NCI-H526 (cell line): ENCODE results near the gene GALNT18.

ENCODE experiments used
- DNase-seq, 2 experiments: peaks; one replicate each; lab custom pipeline; 2025; lab: John Stamatoyannopoulos, UW

The GALNT18 gene

GRCh38 chr11:11621573-11622339 is at the start of gene GALNT18:
Gene GALNT18, minus strand, starts transcription at chr11:11622005.
- DNase-seq = peak; percentile 84 to 99

- no peak for DNase-seq
These were observed 48.8 kb upstream of the GALNT18 start for GRCh38 chr11:11670574-11670973.

DNA sequence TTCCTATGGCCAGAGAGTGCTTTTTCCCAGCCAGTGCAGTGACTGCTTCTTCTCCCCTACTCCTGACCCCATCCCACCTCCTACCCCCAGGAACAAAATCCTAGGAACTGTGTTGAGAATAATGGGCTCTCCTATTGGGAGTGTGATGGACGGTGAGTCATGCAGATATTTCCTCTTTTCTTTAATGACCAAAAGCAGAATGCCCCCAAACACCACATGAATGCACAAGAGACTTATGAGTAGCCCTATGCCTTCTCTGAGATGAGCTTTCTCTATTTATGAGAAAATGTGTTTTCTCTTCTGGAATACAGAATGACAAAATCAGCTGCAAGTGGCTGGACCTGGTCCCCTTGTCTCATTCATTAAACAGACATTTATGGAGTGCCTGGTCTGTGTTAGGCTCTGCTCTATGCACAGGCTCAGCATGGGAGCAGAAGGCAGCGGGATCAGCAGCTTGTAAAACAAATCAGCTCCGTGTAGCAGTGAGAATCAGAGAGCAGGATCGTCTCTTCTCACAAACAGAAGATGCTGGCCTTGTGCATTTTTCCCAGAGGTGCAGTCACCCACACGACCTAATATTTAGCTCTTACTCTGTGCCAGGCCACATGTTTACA is 47.5 kb upstream of the GALNT18 start:
- DNase-seq = no peak

- no peak for DNase-seq
These were observed 47.0 kb upstream of the GALNT18 start for GRCh38 chr11:11668781-11669180.

DNA sequence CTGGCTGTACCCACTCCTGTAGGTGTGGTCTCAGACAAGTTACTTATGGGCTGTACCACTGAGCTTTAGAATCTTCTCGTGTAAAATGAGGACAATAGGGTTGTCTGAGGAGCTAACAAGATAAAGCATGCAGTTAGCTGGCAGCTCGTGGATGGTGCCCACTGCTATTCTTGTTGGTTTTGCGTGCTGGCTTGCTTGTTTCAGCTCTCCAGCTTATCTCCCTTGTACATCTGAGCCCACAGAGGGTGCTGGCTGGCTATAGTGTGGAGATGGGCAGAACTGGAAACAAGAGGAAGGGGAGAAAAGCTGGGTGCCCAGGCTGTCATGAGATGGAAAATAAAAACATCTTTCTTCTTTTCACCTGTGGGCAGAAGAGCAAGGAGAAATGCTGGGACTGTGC is 46.5 kb upstream of the GALNT18 start:
- no peak for DNase-seq

DNA sequence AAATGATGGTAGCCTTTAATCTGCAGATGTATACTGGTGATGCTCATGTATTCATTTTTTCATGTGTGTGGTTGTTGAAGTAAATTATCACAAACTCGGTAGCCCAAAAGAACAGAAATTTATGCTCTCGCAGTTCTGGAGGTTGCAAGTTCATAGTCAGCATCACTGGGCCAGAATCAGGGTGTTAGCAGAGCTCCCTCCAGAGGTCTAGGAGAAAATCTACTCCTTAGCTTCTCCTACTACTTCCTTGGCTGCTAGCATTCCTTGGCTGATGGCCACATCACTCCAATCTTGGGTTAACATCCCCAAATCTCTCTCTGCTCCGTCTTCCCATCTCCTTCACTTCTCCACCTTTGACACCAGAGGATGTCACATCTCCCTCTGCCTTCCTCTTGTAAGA is 45.3 kb upstream of the GALNT18 start:
- peak in 1 of 2 experiments; percentile 23 for DNase-seq

GRCh38 chr11:11665407-11665806 is 43.6 kb upstream of the GALNT18 start:
- DNase-seq = no peak

GRCh38 chr11:11663907-11664306 is 42.1 kb upstream of the GALNT18 start:
- no peak for DNase-seq

DNA sequence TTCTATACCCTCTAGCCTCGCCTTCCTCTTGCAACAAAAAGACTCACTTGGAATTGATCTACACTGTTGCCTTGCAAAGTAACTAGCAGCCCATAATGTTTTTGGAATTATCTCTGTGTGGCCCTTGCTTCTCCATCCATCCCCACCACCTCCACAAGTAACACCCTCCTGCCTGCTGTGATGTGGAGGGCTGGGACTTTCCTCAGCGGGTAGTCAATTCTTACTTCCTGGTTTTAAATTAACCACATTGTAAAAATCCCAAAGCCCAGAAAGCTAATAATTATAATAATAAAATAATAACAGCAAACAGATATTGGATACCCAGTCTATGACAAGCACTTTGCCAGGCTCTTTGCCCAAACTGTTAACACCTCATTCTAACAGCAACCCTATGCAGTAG is 40.8 kb upstream of the GALNT18 start:
- DNase-seq = no peak

DNA sequence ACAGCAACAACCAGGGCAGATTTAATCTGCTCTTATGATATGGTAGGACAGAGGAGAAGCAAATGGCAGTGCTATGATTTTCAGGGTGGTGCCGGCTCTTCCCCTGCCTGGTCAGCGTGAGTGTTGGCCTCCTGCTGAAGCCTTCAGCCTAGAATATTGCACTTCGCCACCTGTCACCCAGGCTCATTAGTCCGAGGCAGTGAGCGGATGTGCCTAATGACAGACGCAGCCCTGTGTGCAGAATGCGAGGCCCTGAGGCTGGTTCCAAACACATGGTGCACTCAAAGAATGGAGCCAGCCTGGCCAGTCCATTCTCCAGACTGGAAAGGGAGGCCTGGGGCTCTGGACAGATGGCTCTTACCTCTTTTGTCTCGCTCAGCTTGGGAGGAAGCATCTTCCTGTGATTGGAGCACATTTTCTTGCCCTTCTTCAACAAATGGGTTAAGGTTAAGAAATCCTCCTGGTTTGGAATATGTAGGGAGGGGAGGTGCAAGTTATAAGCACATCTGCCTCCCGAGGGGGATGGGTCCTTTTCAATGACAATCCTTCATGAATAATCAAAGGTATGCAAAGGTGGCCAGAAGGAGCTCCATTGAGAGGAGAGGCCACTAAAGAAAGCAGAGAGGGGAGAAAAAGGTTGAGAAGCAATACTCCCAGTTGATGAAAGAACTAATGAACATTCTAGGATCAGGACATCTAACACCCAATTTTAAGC is 39.7 kb upstream of the GALNT18 start:
- peak; percentile 11 to 48 for DNase-seq

DNA sequence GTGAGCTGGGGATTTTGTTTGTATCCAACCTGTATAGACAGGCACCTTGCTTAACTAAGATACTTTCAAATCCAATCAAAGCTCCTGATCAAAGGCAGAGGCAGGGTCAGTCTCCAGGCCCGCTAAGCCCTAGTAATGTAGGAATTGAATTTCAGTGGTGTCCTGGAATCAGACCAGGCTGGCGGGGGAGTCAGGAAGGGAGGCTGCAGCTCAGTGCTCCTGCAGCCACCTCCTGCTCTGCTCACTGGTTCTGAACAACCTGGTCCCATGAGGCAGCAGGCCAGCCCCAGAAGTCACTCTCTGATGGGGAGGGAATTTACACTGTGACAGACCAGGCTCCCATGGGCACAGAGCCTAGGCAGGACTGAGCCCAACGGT is 38.5 kb upstream of the GALNT18 start:
- no peak for DNase-seq

- DNase-seq = peak in 1 of 2 experiments; percentile 17
These were observed 38.0 kb upstream of the GALNT18 start for GRCh38 chr11:11659567-11660362.

DNA sequence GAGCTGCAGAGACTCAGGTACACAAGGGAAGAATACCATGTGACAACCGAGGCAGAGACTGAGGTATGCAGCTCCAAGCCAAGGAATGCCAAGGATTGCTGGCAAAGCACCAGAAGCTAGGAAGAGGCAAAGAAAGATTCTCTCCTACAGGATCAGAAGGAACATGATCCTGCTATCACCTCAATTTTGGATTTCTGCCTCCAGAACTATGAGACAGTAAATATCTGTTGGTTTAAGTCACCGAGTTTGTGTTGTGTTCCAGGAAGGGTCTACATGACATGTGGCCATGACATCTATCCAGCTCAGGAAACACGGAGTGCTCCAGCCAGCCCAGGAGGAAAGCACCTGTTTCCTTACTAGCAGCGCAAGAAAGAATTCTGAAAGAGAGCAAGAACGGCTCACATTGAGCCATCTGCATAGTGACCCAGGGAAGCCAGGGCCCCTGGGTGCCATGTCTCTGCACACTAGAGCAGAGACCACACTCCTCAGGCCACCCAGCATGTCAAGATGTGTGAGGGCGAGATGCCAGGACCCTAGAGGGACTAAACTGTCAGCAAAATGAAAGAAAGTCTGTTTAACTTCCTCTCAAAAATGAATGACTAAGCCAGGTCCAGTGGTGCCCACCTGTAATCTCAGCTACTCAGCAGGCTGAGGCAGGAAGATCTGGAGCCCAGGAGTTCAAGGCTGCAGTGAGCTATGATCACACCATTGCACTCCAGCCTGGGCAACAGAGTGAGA is 35.6 kb upstream of the GALNT18 start:
- no peak for DNase-seq

DNA sequence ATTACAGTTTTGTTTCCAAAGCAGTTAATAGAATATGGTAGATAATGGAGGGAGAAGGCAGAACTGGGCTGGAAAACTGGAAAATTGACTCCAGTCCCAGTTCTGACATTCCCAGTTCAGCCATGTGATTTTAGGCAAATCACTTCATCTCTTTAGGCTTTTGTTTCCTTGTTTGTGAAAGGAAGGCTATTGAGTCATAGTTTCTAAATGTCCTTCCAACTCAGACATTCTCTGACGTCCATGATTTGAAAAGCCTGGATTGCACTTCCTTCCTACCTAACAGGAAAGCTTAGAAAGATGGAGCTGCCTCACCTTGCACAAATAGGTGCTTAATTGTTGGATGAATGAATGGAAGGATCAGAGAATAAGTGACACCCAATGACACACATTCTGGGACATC is 19.8 kb upstream of the GALNT18 start:
- DNase-seq = peak in 1 of 2 experiments; percentile 19

DNA sequence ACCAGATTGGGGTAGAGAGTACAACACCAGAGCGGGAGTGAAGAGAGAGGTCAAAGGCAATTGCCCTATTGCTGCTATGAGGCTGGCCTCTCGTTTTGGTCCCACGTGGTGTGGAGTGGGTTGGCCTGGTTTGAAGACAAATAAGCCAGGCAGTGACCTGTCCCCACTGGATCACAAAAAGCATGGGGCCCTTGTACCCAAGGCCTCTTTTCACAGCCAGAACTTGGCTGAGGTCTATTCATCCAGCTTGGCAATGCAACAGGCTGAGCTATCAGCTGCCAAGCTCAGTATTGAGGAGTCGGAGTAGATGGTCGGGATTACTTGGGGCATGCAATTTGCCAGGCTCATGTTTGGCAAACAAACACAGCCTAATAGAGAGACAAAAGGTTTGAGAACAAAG is 19.2 kb upstream of the GALNT18 start:
- DNase-seq = no peak

DNA sequence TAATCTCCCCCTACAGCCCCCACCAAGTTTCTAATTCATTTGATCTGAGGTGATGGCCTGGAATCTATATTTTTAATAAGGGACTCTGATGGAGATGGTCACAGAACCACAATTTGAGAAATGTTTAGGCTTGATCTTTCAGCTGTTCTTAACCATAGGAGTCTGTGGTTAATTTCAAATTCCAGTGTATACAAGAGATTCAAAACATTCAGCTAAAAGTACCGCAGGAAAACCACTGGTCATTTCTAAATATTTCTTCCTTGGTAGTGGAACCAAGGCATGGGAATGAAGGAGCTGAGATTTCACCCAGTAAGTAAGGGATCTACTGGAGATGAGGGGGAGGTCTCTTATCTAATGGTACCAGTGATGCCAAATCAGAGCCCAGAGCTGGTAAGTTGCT is 18.3 kb upstream of the GALNT18 start:
- DNase-seq = no peak

DNA sequence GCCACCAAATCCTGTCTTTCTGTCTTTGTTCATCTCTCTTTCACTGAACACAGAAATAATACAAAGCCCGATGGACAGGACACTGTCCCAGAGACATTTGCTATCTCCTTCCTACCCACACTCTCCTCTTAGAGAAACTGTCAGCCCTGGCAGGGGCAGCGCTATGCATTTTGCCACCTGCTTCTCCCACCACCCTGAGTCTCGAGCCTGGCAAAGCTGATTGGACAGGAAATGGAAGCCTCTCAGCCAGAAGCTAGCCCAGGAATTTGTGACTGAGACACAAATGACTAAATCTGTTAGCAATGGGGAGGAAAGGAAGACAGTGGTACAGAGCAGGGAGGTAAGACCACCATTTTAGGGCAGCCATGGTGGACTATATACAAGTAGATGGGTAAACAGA is 14.9 kb upstream of the GALNT18 start:
- DNase-seq = no peak

DNA sequence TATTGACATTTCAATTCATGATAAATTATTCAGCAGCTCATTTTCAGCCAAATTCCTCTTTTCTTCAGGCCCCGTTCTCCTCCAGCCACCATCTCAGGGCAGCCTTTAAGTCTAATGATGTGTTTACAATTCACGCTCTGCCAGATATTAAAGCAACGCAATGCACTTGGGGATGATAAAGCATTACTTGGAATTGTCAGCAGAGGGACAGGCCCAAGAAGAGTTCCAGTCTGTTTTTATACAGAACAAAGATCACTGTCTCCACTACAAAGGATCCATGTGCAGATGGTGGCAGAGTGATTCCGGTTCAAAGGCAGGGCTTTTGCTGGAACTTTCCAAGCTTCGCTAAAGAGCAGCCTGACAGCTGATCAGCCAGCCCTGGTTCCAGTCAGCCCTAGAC is 13.6 kb upstream of the GALNT18 start:
- peak in 1 of 2 experiments; percentile 26 for DNase-seq

DNA sequence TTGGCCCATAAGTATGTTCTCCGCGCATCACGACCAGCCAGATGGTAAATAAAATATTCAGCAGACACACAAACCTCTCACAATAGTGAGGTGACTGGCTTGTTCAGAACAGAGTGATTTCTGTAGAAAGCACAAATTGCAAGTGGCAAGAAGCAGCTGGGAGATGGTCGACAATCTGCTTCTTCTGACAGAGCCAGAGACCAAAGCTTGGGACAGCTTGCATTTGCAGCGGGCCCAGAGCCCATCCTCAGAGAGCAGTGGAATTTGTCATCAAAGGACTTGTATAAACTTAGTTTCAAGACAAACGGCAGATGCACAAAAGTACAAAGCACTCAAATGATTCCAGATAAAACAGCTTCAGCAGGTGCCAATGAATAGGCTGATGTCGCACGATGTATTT is 7.6 kb upstream of the GALNT18 start:
- DNase-seq = no peak

DNA sequence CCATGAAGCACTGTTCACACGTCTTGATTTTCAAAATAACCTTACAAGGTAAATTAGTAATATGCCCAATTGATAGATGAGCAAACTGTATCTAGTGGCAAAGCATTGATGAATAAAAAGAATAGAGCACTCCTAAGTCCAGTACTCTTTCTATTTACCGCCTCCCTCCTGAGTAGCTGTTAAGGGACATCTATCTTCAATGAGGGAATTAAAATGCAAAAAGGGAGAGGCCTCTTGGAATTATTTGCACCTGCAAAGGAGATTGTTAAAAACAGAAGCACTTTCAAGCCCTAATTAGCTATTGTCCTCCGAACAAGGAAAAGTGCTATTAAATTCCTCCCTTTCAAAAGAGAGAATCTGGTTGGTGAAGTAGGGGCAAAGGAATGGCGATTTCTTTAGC is 6.8 kb upstream of the GALNT18 start:
- no peak for DNase-seq

- no peak for DNase-seq
These were observed 4.3 kb upstream of the GALNT18 start for GRCh38 chr11:11626128-11626527.

- no peak for DNase-seq
These were observed 3.1 kb upstream of the GALNT18 start for GRCh38 chr11:11624926-11625325.
